ENCODE measurements around the gene CFDP1.

DNA sequence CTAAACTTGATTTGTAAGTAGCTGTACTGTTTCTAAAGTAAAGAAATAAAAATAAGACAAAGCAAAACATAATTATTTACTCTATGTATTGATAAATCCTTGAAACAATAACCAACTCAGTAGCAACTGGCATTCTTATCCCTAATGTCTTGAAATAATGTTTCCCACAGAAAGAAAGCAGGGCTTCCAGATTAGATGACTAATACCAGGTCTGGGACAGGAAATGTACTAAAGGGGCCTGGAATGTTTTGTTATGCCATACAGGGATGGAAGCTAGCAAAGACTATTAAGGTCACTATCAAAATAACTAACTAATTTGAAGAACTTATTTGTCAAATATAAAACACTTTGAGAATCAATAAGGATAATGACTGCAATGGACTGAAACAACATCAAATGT is 82.1 kb downstream of the CFDP1 start:
- TF ChIP-seq, protein P1, sequence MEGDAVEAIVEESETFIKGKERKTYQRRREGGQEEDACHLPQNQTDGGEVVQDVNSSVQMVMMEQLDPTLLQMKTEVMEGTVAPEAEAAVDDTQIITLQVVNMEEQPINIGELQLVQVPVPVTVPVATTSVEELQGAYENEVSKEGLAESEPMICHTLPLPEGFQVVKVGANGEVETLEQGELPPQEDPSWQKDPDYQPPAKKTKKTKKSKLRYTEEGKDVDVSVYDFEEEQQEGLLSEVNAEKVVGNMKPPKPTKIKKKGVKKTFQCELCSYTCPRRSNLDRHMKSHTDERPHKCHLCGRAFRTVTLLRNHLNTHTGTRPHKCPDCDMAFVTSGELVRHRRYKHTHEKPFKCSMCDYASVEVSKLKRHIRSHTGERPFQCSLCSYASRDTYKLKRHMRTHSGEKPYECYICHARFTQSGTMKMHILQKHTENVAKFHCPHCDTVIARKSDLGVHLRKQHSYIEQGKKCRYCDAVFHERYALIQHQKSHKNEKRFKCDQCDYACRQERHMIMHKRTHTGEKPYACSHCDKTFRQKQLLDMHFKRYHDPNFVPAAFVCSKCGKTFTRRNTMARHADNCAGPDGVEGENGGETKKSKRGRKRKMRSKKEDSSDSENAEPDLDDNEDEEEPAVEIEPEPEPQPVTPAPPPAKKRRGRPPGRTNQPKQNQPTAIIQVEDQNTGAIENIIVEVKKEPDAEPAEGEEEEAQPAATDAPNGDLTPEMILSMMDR (IDR thresholded peaks at IDR 0.05; ENCODE audit: low read depth, low read length): no peak
- no peak for TF ChIP-seq POLR2A (IDR thresholded peaks at IDR 0.05; ENCODE audit: extremely low read depth, insufficient read length)
- TF ChIP-seq, protein P2, sequence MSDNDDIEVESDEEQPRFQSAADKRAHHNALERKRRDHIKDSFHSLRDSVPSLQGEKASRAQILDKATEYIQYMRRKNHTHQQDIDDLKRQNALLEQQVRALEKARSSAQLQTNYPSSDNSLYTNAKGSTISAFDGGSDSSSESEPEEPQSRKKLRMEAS (IDR thresholded peaks at IDR 0.05; ENCODE audit: low read depth, low read length): no peak
